GM18861 (cell line): Measurements from ENCODE around the gene TMPRSS13.
"Not testable (repeated sequence)": the region's sequence is repeated elsewhere in the genome, so short reads cannot be mapped to it uniquely, and the experiment has no call there.

Experiments
- ATAC-seq: cut with Tn5 transposase; IDR thresholded peaks from one replicate; pipeline ENCODE4 v1.9.1; 2021; ENCODE audit not compliant: unreplicated experiment

TMPRSS13 gene

GRCh38 chr11:117950993-117951961 lies 22.1 kb upstream of the TMPRSS13 start:
- ATAC-seq, result peak; percentile 57

DNA sequence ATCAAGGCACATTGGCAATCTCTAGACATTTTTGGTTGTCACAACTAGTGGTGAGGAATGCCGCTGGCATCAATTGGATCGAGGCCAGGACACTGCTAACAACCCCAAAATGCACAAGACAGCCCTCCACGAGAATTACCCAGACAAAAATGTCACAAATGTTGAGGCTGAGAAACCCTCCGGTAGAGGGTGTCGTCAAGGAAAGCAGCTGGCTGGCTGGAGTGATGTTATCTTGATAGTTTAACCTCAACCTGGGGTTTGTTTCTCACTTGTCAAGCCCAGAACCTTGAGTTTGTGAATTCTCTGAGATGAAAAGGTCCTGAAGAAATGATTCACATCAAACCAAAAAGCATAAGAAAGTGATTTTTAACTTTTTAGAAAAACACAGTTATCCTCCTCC lies 21.1 kb upstream of the TMPRSS13 start:
- ATAC-seq, result no peak

DNA sequence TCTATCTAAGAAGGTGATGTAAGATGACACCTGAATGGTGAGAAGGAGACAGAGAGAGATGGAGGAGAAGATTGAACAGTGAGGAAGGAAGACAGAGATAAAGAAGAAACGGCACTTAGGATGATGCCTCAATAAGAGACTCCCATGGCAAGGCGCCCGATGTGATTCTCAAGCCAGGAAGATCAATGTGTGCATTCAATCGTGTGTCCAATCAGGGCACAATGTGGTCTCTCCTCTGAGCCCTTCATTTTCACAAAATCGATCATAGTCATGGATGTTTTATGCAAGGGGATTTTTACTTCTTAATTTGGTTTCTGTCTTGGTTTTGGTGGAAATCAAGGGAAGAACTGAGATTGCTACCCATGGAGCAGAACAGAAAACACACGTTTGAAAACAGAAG lies 19.9 kb upstream of the TMPRSS13 start:
- ATAC-seq, result no peak

DNA sequence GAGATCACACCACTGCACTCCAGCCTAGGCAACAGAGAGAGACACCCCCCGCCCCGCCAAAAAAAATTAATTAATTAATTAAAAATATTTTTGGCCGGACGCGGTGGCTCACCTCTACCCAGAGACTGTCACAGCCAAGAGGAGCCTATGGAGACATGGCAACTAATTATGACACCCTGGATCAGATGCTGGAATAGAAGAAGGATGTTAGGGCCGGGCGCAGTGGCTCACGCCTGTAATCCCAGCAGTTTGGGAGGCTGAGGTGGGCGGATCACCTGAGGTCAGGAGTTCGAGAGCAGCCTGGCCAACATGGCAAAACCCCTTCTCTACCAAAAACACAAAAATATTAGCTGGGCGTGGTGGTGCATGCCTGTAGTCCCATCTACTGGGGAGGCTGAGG lies 19.3 kb upstream of the TMPRSS13 start:
- not testable (repeated sequence) for ATAC-seq

GRCh38 chr11:117947751-117948150 lies 18.5 kb upstream of the TMPRSS13 start:
- ATAC-seq, result not testable (repeated sequence)

DNA sequence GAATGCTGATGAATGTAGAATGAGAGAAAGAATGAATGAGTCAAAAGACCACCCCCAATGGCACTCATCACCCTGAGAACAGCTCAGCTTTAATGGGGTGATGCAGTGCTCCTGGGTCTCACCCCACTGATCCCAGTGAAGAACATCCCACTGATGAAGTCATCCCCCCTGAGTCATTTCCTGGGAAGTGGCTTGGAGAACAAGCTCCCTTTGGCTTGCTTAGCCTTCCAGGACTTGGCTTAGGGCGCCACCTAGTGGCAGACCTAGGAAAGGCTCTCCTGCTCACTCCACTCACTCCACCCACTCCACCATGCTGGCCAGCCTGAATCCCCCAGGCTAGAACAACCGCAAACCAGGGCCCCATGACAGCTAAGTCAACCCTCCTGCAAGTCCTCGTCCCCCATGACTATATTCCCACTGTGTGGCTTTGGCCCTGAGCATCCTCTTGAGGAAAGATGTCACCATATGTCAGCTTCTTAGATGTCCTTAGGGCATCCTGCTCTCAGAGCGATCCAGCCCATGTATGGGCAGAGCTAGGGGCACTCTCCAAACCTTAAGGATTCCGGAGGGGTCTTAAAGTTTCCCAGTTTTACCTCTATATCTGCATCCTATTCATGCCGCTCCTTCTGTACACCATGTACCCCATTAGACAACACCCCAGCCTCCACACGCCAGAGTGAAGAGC lies 17.8 kb upstream of the TMPRSS13 start:
- ATAC-seq, result no peak

- ATAC-seq, result no peak
These were observed 17.1 kb upstream of the TMPRSS13 start for GRCh38 chr11:117946156-117946841.

DNA sequence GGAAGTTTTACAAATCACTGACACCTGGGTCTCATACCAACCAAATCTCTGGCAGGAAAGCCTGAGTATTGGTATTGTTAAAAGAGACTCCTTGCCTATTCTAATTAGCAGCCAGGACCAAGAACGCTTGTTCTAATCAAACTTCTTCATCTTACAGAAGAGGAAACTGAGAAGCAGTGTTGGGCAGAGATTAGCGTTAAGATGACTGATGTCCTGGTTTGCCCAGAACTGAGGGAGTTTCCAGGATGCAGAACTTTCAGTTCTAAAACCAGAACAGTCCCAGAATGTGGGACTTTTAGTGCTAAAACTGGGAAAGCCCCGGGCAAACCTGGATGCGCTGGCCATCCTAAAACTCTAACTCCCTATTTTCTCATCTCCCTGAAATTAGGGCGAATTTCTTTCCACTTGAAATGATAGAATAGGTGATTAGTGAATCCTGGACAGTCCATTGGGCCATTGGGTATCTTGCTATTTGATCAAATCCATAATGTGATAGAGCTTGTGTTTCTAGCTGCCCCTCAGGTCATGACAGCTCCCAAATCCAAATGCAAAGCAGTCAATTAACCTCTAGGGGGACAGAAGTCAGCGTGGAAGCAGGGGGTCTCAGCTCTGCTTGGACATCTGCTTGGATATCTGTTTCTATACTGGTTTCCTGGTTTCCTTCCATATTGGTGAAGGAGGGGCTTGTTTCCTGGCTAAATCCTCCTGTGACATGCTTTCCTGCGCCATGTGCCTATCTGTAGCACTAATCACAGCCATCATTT lies 16.0 kb upstream of the TMPRSS13 start:
- no peak for ATAC-seq

DNA sequence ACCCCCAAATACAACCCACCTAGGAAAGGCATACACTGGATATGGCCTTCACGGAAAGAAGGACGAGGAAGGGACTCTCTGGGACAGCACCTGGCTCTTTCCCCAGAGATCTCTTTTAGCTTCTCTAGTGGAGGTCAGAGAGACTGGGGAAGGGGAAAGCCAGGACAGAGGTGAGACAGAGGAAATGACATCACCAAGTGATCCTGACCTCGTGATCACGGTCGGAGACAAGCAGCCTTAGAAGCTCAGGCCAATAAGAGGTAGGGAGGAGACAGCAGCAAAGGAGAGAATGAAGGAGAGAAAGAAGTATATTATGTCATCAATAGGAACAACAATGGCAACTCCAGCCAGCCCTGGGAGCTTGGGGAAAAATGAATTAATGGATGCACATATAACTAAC lies 15.4 kb upstream of the TMPRSS13 start:
- ATAC-seq, result no peak

GRCh38 chr11:117941976-117942654 lies 12.9 kb upstream of the TMPRSS13 start:
- ATAC-seq, result no peak

- ATAC-seq, result no peak
These were observed 12.0 kb upstream of the TMPRSS13 start for GRCh38 chr11:117941163-117941707.

- no peak for ATAC-seq
These were observed 11.5 kb upstream of the TMPRSS13 start for GRCh38 chr11:117940736-117941135.

DNA sequence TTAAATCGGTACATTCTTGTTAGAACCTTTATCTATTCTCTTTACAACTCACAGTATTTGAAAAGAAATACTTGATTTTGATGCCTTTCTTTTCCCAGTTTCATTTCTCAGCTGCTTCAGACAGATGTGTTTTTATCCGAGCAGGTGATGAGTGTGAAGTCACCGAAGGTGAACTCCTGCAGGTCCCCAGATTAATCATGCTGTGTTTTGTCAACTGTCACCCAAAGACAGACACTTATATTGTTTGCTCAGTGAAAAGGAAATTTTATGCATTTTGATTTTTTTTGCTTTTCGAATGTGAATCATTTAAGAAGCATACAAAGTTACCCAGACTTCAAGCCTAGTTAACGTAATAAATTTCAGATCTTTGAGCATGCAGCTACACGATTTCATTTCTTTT lies 7.8 kb upstream of the TMPRSS13 start:
- no peak for ATAC-seq

DNA sequence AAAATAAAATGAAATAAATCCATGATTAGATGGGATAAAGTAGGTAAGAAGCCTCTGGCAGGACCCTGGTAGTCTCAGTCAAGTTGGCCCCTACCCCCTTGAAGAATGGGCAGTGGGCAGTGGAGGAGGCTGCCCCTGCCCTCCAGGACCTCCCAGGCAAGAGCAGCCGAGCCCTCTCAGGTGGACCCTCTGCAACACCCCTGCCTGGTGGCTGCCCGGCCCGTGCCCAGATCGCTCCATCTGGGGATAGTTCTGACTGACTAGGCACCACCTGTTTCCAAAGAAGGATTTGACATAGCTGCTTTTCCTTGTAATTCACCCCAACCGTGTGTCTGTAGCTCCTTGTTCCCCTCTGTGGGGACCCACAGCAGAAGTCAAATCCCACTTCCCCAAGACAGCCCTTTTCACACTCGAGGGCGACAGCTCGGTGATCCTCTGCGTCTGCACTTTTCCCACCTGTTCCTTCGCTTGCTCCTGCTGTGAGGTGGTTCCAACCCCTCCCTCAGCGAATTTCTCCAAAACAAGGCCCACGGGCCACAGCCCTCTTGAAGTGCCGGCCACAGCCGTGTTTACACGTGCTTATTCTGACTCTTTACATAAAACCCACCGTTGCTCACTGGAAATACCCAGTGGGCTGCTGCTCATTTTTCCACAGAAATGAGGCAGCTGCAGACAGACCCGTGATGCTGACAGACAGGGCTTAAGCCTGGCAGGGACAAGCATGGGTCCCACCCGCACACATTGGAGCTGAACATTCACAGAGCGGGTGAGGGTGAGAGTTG lies 5.5 kb upstream of the TMPRSS13 start:
- ATAC-seq, result no peak

DNA sequence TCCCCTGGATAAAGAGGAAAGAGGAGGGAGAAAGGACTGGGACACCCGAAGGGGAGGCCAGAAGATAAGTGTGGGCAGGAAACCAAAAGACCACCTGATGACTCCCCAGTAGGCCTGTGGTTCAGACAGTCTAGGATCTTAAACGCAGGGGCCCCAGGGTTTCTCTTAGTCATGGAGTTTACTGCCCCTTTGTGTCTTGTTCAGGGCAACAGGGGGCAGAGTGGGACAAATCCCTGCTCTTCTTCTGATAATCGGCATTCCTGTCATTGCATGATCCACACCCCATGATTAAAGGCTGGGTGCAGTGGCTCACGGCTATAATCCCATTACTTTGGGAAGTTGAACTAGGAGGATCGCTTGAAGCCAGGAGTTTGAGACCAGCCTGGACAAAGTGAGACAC lies 4.7 kb upstream of the TMPRSS13 start:
- ATAC-seq, result no peak

- ATAC-seq, result no peak
These were observed 4.3 kb upstream of the TMPRSS13 start for GRCh38 chr11:117933475-117933874.

DNA sequence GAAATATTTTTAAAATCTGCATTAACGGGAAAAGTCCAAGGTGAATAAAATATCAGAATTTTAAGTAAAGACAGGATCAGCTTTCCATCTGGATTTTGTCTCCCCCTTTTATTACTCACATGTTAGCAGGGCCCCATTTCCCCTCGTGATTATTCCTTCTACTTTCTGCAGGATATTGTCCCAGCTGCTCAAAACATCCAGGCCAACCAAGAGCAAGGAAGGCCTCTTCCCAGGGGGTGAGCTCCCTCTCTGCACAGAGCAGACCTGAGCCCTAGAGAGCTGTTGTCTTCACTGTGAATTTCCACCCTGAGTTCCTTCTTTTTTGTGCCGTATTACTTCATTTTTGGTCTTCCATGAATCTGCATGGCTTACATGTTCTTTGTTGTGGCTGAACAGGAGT lies 3.7 kb upstream of the TMPRSS13 start:
- ATAC-seq, result no peak

DNA sequence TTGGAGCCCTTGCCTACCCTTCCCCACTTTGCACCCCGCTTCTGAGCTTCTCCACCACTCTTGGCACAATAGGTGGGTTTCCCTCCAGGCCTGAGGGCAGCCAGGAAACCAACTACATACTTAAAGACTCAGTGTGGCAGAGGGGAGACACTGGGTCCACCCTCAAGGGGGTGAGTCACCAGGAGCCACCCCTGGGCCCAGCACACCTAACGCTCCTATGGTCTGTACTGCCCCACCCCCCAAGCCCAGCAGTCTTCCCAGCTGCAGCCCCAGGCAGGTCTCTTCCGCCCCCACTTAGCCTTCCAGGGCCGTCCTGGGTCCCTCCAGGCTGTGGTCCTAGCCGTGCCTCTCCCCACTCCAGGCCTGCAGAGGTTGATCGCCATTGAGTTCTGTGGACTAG lies 3.2 kb upstream of the TMPRSS13 start:
- no peak for ATAC-seq

GRCh38 chr11:117931971-117932370 lies 2.8 kb upstream of the TMPRSS13 start:
- ATAC-seq, result no peak
